ENCODE measurements around the gene AMPD1. TPM values are rescaled to one million over a fixed set of nuclear protein-coding genes. Genes with fewer than 3 reads are reported as not detected.

AMPD1 gene
- total RNA-seq, 2 experiments from 2014 or later = not detected

DNA sequence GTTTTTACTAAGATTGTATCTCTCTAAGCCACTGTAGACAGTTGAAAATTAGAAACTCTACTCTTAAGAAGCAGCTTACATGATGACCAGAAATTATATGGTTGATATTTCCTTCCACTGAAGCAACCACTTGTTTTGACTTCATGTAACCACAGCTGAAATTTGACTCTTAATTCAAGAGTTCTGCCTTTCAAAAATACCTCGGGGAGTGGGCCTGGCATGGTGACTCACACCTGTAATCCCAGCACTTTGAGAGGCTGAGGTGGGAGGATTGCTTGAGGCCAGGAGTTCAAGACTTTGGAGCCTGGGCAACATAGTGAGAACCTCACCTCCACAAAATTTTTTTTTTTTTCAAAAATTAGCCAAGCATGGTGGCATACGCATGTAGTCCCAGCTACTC is 4.3 kb downstream of the AMPD1 start:
- no peaks in the 10 kb centered on the region for H3K9me3 Mint-ChIP-seq
- peaks cover 26% of the 10 kb centered on the region for H3K27me3 Mint-ChIP-seq
- POLR2A ChIA-PET = no interaction called here
- H3K27ac Mint-ChIP-seq = no peak overlapping the region
- no peaks in the 10 kb centered on the region for H3K36me3 Mint-ChIP-seq (ENCODE audit: low read depth)
- CTCF ChIA-PET = interaction anchor here (1.2 kb wide), 1 partner anchor 11 kb away, joined by 3 read pairs; no protein-coding TSS in a partner anchor
- H3K4me3 Mint-ChIP-seq = no peak overlapping the region
- DNase-seq = no peak
- H3K4me1 Mint-ChIP-seq = peaks cover 2% of the 10 kb centered on the region

DNA sequence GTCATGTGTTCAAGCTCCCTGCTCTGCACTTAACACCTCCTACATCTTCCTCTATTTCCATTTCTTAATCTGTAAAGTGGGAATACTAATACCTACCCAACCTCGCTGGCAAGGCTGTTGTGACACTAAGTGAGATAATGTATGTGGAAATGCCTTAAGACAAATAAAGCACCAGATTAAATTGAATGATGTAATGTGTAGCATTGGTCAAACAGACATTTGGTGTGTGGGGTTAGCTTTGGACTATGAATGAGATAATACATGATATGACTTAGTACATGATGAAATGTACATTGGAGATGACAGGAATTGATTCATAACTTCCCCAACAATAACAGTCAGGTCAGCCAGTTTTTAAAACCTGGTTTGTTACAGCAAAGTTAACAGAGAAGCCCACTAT is 5.2 kb downstream of the AMPD1 start:
- peaks cover 2% of the 10 kb centered on the region for H3K4me1 Mint-ChIP-seq
- no peaks in the 10 kb centered on the region for H3K36me3 Mint-ChIP-seq (ENCODE audit: low read depth)
- H3K27me3 Mint-ChIP-seq = peaks cover 22% of the 10 kb centered on the region
- no peak overlapping the region for H3K27ac Mint-ChIP-seq
- H3K9me3 Mint-ChIP-seq = no peaks in the 10 kb centered on the region
- ChIA-PET CTCF (no interaction called here), POLR2A (no interaction called here)
- no peak overlapping the region for H3K4me3 Mint-ChIP-seq
- DNase-seq = no peak

DNA sequence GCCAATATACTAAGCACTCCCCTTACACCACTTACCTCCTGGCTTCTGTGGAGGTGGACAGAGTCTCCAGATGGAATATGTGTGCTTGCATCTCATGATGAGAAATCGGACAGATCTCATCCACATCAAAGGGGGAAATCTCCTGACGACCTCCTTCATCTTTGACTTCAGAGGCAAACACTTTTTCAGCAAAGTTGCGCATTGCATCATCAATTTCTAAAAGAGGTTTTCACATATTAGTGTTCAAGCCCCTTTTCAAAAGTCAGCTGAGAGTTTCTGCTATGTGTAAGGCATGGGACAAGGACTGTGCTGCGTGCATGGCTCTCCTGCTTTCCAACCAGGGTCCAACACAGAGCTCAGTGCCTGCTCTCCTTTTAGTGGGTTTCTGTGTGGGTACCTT is 6.8 kb downstream of the AMPD1 start:
- no peaks in the 10 kb centered on the region for H3K36me3 Mint-ChIP-seq (ENCODE audit: low read depth)

DNA sequence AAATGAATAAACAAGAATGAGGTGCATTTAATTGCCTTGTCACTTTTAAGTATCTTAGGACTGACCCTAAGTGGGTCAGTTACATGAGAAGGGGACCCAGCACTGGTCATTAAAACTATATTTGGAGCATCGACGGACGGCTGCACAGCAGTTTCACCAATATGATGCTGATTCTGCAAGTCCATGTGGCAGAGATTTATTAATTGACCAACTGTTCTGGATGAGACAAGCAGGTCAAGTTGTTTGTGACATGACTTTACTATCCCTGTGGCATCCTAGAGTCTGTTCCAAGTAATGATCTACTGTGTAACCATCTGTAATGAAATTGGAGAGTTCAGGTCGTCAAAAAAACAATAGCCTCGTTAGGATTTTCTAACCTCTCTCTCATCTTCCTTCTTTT is 9.5 kb downstream of the AMPD1 start:
- H3K36me3 Mint-ChIP-seq (ENCODE audit: low read depth) = no peaks in the 10 kb centered on the region
- ChIA-PET POLR2A (no interaction called here), CTCF (no interaction called here)
- H3K27ac Mint-ChIP-seq = no peak overlapping the region
- no peaks in the 10 kb centered on the region for H3K9me3 Mint-ChIP-seq
- no peak for DNase-seq
- H3K4me3 Mint-ChIP-seq = no peak overlapping the region
- H3K27me3 Mint-ChIP-seq = peaks cover 30% of the 10 kb centered on the region
- H3K4me1 Mint-ChIP-seq = peaks cover 2% of the 10 kb centered on the region

More for the DNA sequence above, 6.8 kb downstream of the AMPD1 start:
- ChIA-PET CTCF (no interaction called here), POLR2A (no interaction called here)
- Mint-ChIP-seq H3K4me1 (peaks cover 2% of the 10 kb centered on the region), H3K4me3 (no peak overlapping the region), H3K27me3 (peaks cover 25% of the 10 kb centered on the region), H3K9me3 (no peaks in the 10 kb centered on the region), H3K27ac (no peak overlapping the region)
- no peak for DNase-seq

DNA sequence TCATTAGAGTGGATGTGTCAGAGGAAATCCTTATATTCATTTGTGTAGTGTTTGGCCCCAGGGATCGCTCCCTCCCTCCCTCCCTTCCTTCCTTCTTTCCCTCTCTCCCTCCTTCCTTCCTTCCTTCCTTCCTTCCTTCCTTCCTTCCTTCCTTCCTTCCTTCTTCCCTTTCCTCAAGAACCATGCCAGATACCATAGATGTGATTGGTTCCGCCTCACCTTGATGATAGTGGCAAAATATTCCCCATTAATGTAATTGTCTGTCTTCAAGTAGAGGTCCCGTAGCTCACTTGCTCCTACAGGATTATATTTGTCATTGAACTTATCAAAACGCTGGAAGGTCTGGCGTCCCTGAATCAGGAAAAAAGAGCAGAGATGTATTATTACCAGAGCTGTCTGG is 17.7 kb downstream of the AMPD1 start:
- Mint-ChIP-seq H3K27ac (no peak overlapping the region), H3K4me3 (no peak overlapping the region), H3K4me1 (no peaks in the 10 kb centered on the region), H3K9me3 (no peaks in the 10 kb centered on the region), H3K27me3 (peaks cover 48% of the 10 kb centered on the region), H3K36me3 (ENCODE audit: low read depth) (no peaks in the 10 kb centered on the region)
- ChIA-PET CTCF (no interaction called here), POLR2A (no interaction called here)
- DNase-seq = no peak

DNA sequence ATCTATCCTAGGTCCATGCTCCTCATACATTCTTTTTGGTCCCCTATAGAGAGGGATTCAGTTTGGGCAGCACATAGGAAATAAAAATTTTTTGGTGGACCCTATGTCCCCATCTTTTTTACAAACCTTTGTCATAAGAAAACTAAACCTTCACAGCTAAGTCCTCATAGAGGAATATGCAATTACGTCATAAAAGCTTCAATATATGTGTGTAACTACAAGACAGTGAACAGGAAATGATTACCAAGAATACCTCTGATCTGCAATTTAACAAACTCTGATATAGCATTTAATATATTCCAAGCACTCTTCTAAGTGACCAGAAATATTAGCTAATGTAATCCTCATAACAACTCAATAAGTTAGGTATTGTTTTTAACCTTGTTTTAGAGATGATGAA is 19.2 kb downstream of the AMPD1 start:
- H3K9me3 Mint-ChIP-seq = no peaks in the 10 kb centered on the region
- no peaks in the 10 kb centered on the region for H3K4me1 Mint-ChIP-seq
- ChIA-PET CTCF (no interaction called here), POLR2A (no interaction called here)
- H3K4me3 Mint-ChIP-seq = no peak overlapping the region
- H3K27me3 Mint-ChIP-seq = peaks cover 49% of the 10 kb centered on the region
- no peak overlapping the region for H3K27ac Mint-ChIP-seq
- DNase-seq = no peak
- H3K36me3 Mint-ChIP-seq (ENCODE audit: low read depth) = no peaks in the 10 kb centered on the region

DNA sequence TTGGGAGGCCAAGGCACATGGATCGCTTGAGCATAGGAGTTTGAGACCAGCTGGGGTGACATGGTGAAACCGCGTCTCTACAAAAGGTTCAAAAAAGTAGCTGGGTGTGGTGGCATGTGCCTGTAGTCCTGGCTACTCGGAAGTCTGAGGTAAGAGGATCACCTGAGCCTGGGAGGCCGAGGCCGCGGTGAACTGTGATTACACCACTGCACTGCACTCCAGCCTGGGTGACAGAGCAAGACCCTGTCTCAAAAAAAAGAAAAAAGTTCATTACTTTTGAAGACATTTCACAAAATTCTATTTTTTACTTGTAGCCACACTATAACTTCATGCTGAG is 23.4 kb downstream of the AMPD1 start:
- H3K27me3 Mint-ChIP-seq = peaks cover 35% of the 10 kb centered on the region
- H3K4me1 Mint-ChIP-seq = peaks cover 10% of the 10 kb centered on the region
- no peaks in the 10 kb centered on the region for H3K36me3 Mint-ChIP-seq (ENCODE audit: low read depth)
- H3K9me3 Mint-ChIP-seq = no peaks in the 10 kb centered on the region
- H3K27ac Mint-ChIP-seq = no peak overlapping the region
- H3K4me3 Mint-ChIP-seq = no peak overlapping the region
- ChIA-PET CTCF (interaction anchor here (0.8 to 4.4 kb wide), 2 partner anchors 284 to 324 kb away, joined by 4 to 19 read pairs; no protein-coding TSS in a partner anchor), POLR2A (interaction anchor here (0.6 kb wide), 1 partner anchor 162 kb away, joined by 3 read pairs; no protein-coding TSS in a partner anchor)
- no peak for DNase-seq

DNA sequence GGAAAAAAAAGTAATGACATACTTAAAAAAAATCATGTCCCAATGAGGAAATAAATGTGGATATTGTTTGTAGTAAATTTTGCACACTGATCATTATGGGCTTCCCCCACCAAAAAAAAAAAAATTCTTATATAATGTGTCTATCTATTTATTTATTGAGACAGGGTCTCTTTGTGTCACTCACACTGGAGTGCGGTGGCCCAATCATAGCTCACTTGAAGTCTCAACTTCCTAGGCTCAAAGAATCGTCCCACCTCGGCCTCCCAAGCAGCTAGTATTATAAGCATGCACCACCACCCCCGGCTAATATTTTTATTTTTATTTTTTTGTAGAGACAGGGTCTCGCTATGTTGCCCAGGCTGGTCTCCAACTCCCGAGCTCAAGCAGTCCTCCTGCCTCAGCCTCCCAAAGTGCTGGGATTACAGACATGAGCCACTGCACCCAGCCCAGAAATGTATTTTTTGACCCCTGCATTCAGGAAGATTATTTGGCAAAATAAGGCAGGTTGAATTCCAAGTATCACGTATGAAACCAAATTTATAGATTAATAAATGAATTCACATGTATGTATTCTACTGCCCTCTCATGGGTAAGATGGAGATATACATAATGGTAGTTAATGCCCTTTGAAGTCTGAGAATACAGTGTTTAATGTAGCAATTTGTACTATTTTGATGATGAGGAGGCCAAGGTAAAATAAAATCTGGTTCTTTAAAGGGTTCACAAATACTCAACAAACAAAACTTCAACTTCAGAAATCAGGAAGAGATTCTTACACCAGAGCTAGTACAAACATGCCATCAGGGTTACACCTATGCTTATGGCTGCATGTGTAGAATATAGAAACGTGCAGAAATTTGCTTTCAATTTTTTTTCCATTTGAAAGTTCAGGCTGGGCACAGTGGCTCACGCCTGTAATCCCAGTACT is 24.1 kb downstream of the AMPD1 start:
- ChIA-PET CTCF (interaction anchor here (0.6 to 4.4 kb wide), 2 partner anchors 43 to 324 kb away, joined by 3 to 19 read pairs; no protein-coding TSS in a partner anchor), POLR2A (interaction anchor here (0.6 to 1.7 kb wide), 3 partner anchors 88 to 161 kb away, joined by 3 to 5 read pairs (median 4); no protein-coding TSS in a partner anchor)
- Mint-ChIP-seq H3K36me3 (ENCODE audit: low read depth) (no peaks in the 10 kb centered on the region), H3K27me3 (peaks cover 31% of the 10 kb centered on the region), H3K9me3 (no peaks in the 10 kb centered on the region), H3K27ac (no peak overlapping the region), H3K4me3 (no peak overlapping the region), H3K4me1 (peaks cover 10% of the 10 kb centered on the region)
- no peak for DNase-seq

DNA sequence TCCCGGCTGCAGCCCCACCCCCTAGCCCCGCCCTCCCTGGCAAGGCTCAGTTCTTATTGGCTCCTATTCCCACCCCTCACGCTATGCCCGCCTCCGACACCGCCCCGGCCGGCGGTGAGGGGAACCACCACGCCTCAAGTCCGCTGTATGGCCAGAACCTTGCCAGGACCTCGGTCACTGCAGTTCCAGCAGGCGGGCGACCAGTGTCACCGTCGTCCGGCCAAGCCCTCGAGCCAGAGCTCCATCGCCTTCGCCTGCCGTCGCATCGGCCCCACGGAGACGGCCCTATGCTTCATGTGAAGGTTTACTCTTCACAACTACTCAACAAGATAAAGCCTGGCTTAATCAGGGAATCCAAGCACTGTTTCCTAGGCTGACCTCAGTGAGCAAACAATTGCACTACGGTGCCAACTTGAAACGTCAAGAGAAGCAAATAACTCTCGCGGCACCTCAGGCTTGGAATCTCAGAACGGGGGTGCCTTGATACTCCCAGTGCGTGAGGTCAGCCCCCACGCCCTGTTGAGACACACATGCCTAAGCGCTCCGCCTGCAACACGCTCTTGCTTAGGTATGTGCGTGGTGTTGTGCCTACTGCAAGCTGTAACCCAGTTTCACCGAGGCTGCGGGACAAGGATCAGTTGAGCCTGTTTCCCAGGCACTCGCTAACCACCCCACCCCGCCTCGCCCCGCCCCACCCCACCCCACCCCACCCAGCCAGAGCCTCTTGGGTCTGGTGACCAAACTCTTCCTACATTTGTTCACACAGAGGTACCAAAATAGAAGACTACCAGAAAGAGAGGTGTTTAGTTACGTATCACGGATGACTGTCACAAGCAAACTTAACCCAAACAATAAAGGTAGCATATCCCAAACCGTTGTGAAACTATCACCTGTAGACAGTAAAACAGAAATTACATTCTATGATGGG is 25.0 kb downstream of the AMPD1 start:
- H3K27me3 Mint-ChIP-seq = peaks cover 23% of the 10 kb centered on the region
- ChIA-PET POLR2A (interaction anchor here (1.3 to 1.7 kb wide), 2 partner anchors 46 to 88 kb away, joined by 3 to 4 read pairs; partner anchors contain the start of gene NRAS), CTCF (interaction anchor here (1.1 to 4.4 kb wide), 4 partner anchors 11 to 323 kb away, joined by 4 to 19 read pairs (median 5); partner anchors contain the start of gene NRAS)
- no peaks in the 10 kb centered on the region for H3K9me3 Mint-ChIP-seq
- H3K4me1 Mint-ChIP-seq = peaks cover 10% of the 10 kb centered on the region
- peak overlapping the region; percentile 91 for H3K4me3 Mint-ChIP-seq
- peak; percentile 88 for DNase-seq
- H3K36me3 Mint-ChIP-seq (ENCODE audit: low read depth) = no peaks in the 10 kb centered on the region
- peak overlapping the region; percentile 49 for H3K27ac Mint-ChIP-seq

DNA sequence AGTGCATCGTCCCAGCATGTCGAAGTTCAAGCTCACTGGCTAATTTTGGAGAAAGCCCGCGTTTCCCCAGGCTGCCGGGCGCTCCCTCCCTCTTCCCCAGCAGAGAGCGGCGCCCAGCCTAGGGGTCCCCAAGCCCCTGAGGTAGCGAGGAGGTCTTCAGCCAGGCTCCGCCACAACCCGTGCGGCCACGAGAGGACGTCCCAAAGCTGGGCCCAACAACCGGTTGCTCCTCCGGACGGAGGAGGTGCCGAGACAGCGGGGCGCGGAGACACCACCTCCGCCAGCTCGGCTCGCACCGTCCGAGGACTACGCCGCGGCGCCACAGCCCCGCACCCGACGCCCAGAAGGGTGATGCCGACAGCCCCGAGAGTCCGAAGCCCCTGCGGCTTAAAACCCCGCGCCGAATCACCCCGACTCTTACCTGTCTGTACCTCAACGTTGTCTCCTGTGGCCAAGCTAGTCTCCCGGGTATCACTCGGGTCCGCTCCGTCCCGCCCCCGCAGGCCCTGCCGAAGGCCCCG is 25.7 kb downstream of the AMPD1 start, which contains the start of gene DENND2C:
Gene DENND2C (minus strand): TSS at position 488 of the 521 bp plus-strand sequence. CDS start 44,065 bp downstream, outside the sequence.
- CTCF ChIA-PET = interaction anchor here (1.1 to 4.4 kb wide), 6 partner anchors 10 to 322 kb away, joined by 3 to 19 read pairs (median 4); partner anchors contain the start of gene NRAS
- H3K9me3 Mint-ChIP-seq = no peaks in the 10 kb centered on the region
- peak within 1 kb of the TSS; percentile 49 for H3K27ac Mint-ChIP-seq

DNA sequence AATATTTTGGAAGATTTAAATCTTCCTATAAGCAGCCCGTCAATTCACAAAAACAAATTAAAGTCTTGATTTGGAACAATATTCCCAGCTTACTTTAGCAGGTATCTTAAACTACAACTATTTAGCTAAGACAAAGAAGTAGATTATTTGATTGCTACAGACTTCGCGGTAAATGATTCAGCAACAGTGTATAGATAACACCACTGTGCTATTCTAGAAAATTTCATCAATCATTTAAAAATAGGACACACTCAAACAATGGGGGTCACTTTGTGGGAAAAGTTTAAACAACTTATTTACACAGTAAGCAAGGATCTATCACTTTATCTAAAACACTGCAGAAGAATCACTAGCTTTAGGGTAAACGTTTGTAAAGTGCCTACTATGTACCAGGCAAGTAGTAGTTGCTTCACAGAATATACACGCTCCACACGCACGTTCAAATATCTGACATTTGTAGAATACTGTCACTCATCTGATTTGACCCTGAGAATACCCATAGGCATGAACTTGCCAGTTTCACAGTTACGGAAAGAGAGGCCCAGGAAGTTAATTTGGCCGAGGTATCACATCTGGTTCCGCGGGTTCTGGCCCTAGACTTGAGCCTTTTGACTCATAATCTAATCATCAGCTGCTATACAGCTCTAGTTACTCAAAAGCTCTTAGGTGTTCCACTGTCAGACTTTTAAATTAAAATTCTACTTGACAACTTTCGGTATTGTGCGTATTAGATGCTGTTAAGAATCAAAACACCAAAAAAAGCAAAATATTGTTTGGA is 26.4 kb downstream of the AMPD1 start:
- H3K27ac Mint-ChIP-seq = no peak overlapping the region
- ChIA-PET CTCF (interaction anchor here (1.1 to 4.4 kb wide), 7 partner anchors 10 to 444 kb away, joined by 3 to 19 read pairs (median 4); partner anchors contain the start of gene NRAS), POLR2A (interaction anchor here (0.6 to 1.7 kb wide), 6 partner anchors 9 to 322 kb away, joined by 3 to 4 read pairs (median 4); partner anchors contain the start of gene NRAS)
- H3K4me1 Mint-ChIP-seq = peaks cover 10% of the 10 kb centered on the region
- no peak for DNase-seq
- no peaks in the 10 kb centered on the region for H3K36me3 Mint-ChIP-seq (ENCODE audit: low read depth)
- peak overlapping the region; percentile 91 for H3K4me3 Mint-ChIP-seq
- no peaks in the 10 kb centered on the region for H3K9me3 Mint-ChIP-seq
- H3K27me3 Mint-ChIP-seq = peaks cover 16% of the 10 kb centered on the region

More for the DNA sequence above, 25.7 kb downstream of the AMPD1 start, which contains the start of gene DENND2C:
- Mint-ChIP-seq H3K4me3 (peak within 1 kb of the TSS; percentile 91), H3K36me3 (ENCODE audit: low read depth) (no peaks in the 10 kb centered on the region), H3K4me1 (peaks cover 10% of the 10 kb centered on the region), H3K27me3 (peaks cover 20% of the 10 kb centered on the region)
- POLR2A ChIA-PET = interaction anchor here (0.6 to 1.7 kb wide), 6 partner anchors 10 to 323 kb away, joined by 3 to 4 read pairs (median 4); partner anchors contain the start of gene NRAS
- no peak for DNase-seq

DNA sequence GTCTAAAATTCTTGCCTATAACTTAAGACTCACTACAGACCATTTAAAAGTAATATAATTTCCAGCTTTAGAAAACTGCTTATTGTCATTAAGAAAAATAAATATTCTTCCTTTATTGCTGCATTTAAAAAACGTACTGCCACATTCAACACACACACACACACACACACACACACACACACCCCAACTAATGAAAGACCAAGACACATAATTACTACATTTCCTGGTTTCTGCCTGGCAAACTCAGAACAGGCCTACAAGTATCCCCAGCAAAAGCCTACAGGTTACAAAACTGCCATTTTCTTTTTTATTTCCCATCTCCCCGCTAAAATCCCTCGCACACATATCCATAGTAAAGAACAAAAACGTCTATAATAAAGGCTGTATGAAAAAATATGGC is 27.0 kb downstream of the AMPD1 start:
- DNase-seq = no peak
- H3K4me1 Mint-ChIP-seq = peaks cover 10% of the 10 kb centered on the region
- ChIA-PET POLR2A (no interaction called here), CTCF (interaction anchor here (1.2 to 4.4 kb wide), 5 partner anchors 9 to 445 kb away, joined by 3 to 19 read pairs (median 4); no protein-coding TSS in a partner anchor)
- H3K4me3 Mint-ChIP-seq = no peak overlapping the region
- H3K27me3 Mint-ChIP-seq = peaks cover 16% of the 10 kb centered on the region
- H3K27ac Mint-ChIP-seq = no peak overlapping the region
- no peaks in the 10 kb centered on the region for H3K9me3 Mint-ChIP-seq
- no peaks in the 10 kb centered on the region for H3K36me3 Mint-ChIP-seq (ENCODE audit: low read depth)
